ENCODE results near the gene ADCY10. TPM values are rescaled to one million over a fixed set of nuclear protein-coding genes. Genes with fewer than 3 reads are reported as not detected.

The ADCY10 gene
- total and polyA plus RNA-seq, 2 of the 8 experiments (the other 6 are each of a cell fraction or from before 2014, with no cell fraction given), result 0.02 TPM; not detected in 1

DNA sequence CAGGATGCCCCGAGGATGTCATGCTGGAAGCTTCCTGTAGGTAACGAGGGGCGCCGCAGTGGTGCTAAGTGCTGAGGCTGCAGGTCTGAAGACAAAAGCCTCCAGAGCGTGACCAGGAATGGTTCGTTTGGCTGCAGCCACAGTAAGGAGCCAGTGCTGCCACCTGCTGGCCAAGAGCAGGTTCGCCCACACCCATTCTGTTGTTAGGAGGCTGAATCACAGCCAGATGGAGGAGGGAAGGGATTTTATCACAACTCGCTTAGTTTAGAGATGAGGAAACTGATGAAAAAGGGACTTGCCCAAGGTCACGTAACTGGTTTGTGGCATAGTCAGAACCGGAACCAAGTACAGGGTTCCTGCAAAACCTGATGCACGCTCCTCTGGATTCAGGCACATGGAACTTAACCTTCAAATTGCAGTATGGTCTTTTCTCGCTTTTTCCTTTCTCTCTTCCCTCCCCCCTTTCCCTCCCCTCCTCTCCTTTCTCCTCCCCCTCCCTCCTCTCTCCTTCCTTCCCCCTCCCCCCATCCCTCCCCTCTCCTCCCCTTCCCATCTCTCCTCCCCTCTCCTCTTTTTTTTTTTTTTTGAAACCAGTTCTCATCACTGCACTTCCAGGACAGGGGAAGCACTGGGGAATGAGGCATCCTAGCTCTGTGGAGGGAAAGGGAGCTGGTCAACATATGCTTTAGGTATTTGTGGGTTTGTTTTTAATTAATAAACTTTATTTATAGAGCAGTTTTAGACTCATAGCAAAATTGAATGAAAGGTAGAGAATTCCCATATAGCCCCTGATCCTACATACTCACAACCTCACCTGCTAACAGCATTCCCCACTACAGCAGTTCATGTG lies 110.4 kb downstream of the ADCY10 start (continued):
- 0 out of 2 replicates have a peak, but pooled peaks have one; percentile 47 for TF ChIP-seq TAF1 (IDR thresholded peaks at IDR 0.05; ENCODE audit: low read depth, low read length)
- TF ChIP-seq PHF8 (conservative IDR thresholded peaks at IDR 0.05; ENCODE audit: low read depth, low read length), result no peak
- no peak for TF ChIP-seq SUZ12 (IDR thresholded peaks at IDR 0.05; ENCODE audit: low read length)
- TF ChIP-seq, protein P1, sequence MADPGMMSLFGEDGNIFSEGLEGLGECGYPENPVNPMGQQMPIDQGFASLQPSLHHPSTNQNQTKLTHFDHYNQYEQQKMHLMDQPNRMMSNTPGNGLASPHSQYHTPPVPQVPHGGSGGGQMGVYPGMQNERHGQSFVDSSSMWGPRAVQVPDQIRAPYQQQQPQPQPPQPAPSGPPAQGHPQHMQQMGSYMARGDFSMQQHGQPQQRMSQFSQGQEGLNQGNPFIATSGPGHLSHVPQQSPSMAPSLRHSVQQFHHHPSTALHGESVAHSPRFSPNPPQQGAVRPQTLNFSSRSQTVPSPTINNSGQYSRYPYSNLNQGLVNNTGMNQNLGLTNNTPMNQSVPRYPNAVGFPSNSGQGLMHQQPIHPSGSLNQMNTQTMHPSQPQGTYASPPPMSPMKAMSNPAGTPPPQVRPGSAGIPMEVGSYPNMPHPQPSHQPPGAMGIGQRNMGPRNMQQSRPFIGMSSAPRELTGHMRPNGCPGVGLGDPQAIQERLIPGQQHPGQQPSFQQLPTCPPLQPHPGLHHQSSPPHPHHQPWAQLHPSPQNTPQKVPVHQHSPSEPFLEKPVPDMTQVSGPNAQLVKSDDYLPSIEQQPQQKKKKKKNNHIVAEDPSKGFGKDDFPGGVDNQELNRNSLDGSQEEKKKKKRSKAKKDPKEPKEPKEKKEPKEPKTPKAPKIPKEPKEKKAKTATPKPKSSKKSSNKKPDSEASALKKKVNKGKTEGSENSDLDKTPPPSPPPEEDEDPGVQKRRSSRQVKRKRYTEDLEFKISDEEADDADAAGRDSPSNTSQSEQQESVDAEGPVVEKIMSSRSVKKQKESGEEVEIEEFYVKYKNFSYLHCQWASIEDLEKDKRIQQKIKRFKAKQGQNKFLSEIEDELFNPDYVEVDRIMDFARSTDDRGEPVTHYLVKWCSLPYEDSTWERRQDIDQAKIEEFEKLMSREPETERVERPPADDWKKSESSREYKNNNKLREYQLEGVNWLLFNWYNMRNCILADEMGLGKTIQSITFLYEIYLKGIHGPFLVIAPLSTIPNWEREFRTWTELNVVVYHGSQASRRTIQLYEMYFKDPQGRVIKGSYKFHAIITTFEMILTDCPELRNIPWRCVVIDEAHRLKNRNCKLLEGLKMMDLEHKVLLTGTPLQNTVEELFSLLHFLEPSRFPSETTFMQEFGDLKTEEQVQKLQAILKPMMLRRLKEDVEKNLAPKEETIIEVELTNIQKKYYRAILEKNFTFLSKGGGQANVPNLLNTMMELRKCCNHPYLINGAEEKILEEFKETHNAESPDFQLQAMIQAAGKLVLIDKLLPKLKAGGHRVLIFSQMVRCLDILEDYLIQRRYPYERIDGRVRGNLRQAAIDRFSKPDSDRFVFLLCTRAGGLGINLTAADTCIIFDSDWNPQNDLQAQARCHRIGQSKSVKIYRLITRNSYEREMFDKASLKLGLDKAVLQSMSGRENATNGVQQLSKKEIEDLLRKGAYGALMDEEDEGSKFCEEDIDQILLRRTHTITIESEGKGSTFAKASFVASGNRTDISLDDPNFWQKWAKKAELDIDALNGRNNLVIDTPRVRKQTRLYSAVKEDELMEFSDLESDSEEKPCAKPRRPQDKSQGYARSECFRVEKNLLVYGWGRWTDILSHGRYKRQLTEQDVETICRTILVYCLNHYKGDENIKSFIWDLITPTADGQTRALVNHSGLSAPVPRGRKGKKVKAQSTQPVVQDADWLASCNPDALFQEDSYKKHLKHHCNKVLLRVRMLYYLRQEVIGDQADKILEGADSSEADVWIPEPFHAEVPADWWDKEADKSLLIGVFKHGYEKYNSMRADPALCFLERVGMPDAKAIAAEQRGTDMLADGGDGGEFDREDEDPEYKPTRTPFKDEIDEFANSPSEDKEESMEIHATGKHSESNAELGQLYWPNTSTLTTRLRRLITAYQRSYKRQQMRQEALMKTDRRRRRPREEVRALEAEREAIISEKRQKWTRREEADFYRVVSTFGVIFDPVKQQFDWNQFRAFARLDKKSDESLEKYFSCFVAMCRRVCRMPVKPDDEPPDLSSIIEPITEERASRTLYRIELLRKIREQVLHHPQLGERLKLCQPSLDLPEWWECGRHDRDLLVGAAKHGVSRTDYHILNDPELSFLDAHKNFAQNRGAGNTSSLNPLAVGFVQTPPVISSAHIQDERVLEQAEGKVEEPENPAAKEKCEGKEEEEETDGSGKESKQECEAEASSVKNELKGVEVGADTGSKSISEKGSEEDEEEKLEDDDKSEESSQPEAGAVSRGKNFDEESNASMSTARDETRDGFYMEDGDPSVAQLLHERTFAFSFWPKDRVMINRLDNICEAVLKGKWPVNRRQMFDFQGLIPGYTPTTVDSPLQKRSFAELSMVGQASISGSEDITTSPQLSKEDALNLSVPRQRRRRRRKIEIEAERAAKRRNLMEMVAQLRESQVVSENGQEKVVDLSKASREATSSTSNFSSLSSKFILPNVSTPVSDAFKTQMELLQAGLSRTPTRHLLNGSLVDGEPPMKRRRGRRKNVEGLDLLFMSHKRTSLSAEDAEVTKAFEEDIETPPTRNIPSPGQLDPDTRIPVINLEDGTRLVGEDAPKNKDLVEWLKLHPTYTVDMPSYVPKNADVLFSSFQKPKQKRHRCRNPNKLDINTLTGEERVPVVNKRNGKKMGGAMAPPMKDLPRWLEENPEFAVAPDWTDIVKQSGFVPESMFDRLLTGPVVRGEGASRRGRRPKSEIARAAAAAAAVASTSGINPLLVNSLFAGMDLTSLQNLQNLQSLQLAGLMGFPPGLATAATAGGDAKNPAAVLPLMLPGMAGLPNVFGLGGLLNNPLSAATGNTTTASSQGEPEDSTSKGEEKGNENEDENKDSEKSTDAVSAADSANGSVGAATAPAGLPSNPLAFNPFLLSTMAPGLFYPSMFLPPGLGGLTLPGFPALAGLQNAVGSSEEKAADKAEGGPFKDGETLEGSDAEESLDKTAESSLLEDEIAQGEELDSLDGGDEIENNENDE (IDR thresholded peaks at IDR 0.05; ENCODE audit: insufficient replicate concordance, low read length), result no peak
- TF ChIP-seq NANOG (IDR thresholded peaks at IDR 0.05; ENCODE audit: insufficient read depth, low read depth, low read length, poor library complexity, severe bottlenecking), result peak; percentile 4
- TF ChIP-seq CBX5 (IDR thresholded peaks at IDR 0.05; ENCODE audit: low read depth, low read length), result no peak
- TF ChIP-seq KDM4A (IDR thresholded peaks at IDR 0.05; ENCODE audit: low read depth, low read length, severe bottlenecking), result no peak
- peak; percentile 61 for TF ChIP-seq TAF7 (optimal IDR thresholded peaks at IDR 0.05; ENCODE audit: borderline replicate concordance, low read depth, low read length)
- TF ChIP-seq GABPA (IDR thresholded peaks at IDR 0.05; ENCODE audit: borderline replicate concordance, insufficient read depth, low read length), result 0 out of 2 replicates have a peak, but pooled peaks have one; percentile 49
